Fibroblast of mammary gland (primary cell): Measurements from ENCODE around the gene KCNQ1.

Source experiments
- DNase-seq: peaks from one replicate; pipeline ENCODE4 v3.0.0-alpha.2; 2010; ENCODE audit warnings: low read depth
- H3K4me3 ChIP-seq: 2 replicates; pipeline ENCODE4 v1.5.1; 2011; ENCODE audit warnings: low read depth, mild to moderate bottlenecking, low read length, moderate library complexity; ENCODE audit not compliant: control insufficient read depth
- CTCF ChIP-seq: conservative IDR thresholded peaks from 2 replicates; pipeline ENCODE4 v1.5.1; 2011; ENCODE audit warnings: low read depth, low read length, inconsistent platforms; ENCODE audit not compliant: control insufficient read depth, insufficient read depth

KCNQ1 gene

GRCh38 chr11:2564588-2565425 lies 120.0 kb downstream of the KCNQ1 start:
- DNase-seq = no peak
- no peak for TF ChIP-seq CTCF
- H3K4me3 ChIP-seq = no peak overlapping the region

- DNase-seq = no peak
- no peak overlapping the region for H3K4me3 ChIP-seq
These were observed 120.8 kb downstream of the KCNQ1 start for GRCh38 chr11:2565447-2566222.

DNA sequence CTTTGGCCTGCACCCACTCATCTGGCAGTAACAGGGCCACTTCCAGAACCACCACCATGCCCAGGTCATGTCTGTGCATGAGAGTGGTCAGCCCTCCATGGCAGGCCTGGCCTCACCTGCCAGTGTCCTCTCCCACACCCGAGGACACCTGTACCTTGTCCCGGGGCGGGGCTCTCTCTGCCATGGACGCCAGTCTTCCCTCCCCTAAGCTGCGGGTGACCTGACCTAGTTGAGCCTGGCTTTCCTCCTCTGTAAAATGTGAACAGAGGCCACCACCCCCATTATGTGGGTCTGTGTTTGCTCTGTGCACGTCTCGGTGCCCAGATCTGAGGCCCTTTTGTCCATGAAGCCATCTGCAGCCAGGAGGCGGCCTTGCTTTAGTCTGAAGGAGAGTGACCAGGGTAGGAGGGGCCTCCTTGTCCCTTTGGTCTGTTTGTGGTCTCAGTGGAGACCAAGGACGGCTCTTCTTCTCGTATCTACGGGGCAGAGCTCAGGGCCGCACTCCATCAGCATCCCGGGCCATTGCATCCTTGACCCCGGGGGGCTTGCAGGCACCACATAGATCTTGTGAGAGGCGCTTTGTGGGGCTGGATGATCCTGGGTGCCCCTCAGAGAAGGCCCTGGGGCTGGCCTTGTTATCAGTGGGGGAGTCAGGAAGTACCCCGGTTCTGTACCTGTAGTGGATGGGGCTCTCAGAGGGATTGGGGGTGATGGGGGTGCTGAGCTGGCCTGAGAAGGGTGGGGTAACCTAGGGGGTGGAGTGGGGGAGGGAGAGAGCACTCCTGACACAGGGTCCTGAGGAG lies 121.6 kb downstream of the KCNQ1 start:
- no peak overlapping the region for H3K4me3 ChIP-seq
- TF ChIP-seq CTCF = no peak
- DNase-seq = no peak

More at GRCh38 chr11:2565447-2566222, 120.8 kb downstream of the KCNQ1 start:
- no peak for TF ChIP-seq CTCF

- no peak overlapping the region for H3K4me3 ChIP-seq
- no peak for TF ChIP-seq CTCF
- no peak for DNase-seq
These were observed 122.3 kb downstream of the KCNQ1 start for GRCh38 chr11:2567026-2567671.

DNA sequence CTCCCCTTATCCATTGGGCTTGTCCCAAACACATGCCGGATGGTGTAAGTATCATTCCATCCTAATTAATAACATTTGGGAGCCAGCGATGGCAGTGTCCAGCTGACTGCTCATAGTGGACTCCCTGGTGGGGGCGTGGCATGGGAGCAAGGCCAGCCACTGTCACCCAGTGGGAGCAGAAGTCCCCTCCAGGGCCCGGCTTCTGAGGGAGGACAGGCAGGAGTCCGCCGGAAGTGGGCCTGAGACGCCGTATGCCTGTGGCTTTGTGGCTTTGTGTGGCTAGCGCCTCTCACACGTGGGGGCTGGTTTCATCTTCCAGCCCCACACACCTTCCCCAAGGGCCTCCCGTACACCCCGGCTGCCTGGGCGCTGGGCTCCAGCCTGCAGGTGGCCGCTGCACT lies 124.5 kb downstream of the KCNQ1 start:
- no peak overlapping the region for H3K4me3 ChIP-seq
- DNase-seq = peak; percentile 17
- TF ChIP-seq CTCF = no peak

GRCh38 chr11:2569731-2570210 lies 125.0 kb downstream of the KCNQ1 start:
- TF ChIP-seq CTCF = no peak
- no peak for DNase-seq
- no peak overlapping the region for H3K4me3 ChIP-seq
